Urothelium cell line (cell line): ENCODE measurements around the gene TPPP.
"Not testable (repeated sequence)": the region's sequence is repeated elsewhere in the genome, so short reads cannot be mapped to it uniquely, and the experiment has no call there.

Experiments used
- DNase-seq: peaks from one replicate; pipeline ENCODE4 v3.0.0; 2011; ENCODE audit warnings: low spot score, mixed read lengths
- FAIRE-seq: peaks from 2 replicates; lab custom pipeline; 2011; peaks lifted over from hg19 to GRCh38; lab: Jason Lieb, UNC

The TPPP gene

DNA sequence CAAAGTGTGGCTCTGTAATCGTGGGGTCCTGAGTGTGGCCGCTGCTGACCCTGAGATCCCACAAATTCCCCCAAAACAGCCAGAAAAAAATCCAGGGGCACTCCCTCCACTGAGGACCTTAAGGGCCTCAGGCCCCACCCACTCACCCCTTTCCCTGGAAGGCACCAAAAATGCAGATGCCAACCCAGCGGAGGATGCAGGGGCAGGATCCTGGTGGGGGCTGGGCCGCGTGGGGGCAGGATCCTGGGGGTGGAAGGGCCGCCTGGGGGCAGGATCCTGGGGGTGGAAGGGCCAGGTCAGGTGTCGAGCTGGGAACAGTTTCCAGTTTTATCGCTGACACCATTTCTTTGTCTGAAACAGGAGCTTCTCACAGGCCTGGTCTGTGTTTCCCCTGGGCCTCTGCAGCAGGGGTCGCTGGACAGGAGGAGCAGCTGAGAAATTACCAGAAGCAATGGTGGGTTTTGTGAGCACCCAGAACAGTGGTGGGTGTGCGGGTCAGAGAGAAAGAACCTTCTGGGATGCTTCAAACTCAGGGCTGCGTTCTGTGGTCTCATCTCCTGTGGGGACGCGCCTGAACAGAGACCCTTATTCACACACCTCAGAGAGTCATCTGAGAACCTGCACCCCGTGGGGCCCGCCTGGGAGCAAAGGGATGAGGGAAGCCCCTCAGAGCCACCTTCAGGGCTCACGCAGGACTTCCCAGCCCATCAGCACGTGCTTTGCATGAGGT is 13.8 kb downstream of the TPPP start:
- peak; percentile 62 for FAIRE-seq
- DNase-seq, result not testable (repeated sequence)

GRCh38 chr5:678521-678920 is 14.6 kb downstream of the TPPP start:
- peak; percentile 52 for FAIRE-seq
- not testable (repeated sequence) for DNase-seq

GRCh38 chr5:677131-678101 is 15.7 kb downstream of the TPPP start:
- DNase-seq (no peak), FAIRE-seq (no peak)

- FAIRE-seq (peak; percentile 97), DNase-seq (no peak)
Measured at GRCh38 chr5:676699-677076, 16.5 kb downstream of the TPPP start.

DNA sequence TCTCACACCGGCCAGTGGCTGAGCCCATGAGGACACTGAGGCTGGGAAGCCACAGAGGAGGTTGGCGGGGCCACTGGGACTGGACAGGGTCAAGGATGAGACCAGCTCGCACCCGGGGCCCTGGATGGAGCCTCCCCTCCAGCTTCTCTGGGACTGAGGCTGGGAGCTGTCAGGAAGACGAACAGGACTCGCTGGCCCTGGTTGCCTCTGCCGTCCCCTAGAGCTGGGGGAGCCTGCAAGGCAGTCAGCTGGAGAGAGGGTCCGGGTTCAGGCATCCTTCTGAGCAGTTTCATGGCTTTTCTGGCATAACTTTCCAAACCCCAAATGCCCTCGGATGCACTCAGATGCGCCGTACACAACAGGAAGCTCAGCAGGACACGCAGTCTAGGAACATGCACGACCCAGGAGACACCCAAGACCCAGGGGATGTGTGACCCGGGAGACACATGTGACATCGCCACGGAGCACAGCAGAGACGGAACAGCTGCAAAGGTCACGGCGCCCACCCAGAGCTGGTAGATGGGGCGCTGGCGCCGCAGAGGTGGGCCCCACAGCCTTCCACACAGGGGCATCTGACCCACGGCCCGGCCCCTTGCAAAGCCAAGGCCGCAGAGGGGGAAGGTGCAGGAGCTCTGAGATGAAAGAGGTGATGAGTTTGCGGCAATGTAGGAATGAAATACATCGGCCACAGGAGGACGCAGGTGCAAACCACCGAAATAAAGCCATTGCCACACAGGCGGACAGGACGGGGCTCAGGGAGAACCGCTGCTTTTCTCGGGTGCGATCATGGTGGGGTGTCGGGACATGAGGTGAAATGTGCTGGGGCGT is 17.1 kb downstream of the TPPP start:
- DNase-seq (no peak), FAIRE-seq (peak; percentile 17)

DNA sequence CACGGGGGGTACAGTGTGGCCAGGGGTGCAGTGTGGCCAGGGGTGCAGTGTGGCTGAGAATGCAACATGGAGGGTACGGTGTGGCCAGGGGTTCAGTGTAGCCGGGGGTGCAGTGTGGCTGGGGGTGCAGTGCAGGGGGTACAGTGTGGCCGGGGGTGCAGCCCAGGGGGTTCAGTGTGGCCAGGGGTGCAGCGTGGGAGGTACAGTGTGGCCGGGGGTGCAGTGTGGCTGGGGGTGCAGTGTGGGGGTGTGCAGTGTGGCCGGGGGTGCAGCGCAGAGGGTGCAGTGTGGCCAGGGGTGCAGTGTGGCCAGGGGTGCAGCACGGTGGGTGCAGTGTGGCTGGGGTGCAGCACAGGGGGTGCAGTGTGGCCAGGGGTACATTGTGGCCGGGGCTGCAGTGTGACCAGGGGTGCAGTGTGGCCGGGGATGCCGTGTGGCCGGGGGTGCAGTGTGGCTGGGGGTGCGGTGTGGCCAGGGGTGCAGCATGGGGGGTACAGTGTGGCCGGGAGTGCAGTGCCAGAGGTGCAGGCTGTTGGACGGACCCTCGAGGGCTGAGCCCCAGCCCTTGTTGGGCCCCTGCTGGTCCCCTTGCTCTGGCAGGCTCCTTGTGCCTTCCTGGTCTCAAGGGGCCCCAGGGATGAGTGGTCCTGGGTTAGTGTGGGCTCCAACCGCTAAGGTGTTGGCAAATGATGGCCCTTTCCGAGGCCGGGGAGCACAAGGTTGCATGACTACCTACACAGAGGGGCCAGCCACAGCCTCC is 17.9 kb downstream of the TPPP start:
- FAIRE-seq (no peak), DNase-seq (no peak)

GRCh38 chr5:674630-675011 is 18.5 kb downstream of the TPPP start:
- DNase-seq (peak; percentile 45), FAIRE-seq (no peak)

- DNase-seq (no peak), FAIRE-seq (no peak)
Measured at GRCh38 chr5:673831-674629, 19.1 kb downstream of the TPPP start.

DNA sequence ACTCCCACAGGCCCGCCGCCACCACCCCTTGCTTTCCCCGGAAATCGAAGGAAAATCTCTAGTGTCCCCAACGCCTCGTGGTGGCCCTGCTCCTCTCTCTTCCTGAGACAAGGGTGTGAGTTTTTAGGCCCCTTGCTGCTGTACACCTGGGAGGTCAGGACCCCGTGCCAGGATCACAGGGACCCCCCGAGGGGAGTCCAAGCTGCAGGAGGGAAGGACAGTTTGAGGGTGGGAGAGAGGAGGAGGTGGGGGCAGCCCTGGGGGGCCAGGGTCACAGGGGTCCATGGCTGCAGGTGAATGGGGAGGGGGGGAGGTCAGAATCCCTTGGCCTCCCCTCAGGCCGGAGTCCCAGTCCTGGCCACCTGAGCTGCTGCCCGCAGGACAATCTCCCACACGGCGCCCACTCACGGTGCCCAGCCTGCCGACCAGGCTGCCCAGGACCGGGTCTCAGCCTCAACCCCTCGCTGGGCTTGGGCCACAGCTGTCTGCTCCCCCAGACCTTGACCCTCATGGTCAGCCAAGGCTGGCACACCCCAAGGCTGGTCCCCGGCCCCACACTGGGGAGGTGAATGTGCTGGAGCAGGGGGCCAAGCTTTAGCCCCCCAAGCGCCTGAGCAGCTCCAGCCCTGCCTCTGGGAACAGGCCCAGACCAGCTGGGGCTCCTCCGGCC is 19.9 kb downstream of the TPPP start:
- DNase-seq (no peak), FAIRE-seq (no peak)

DNA sequence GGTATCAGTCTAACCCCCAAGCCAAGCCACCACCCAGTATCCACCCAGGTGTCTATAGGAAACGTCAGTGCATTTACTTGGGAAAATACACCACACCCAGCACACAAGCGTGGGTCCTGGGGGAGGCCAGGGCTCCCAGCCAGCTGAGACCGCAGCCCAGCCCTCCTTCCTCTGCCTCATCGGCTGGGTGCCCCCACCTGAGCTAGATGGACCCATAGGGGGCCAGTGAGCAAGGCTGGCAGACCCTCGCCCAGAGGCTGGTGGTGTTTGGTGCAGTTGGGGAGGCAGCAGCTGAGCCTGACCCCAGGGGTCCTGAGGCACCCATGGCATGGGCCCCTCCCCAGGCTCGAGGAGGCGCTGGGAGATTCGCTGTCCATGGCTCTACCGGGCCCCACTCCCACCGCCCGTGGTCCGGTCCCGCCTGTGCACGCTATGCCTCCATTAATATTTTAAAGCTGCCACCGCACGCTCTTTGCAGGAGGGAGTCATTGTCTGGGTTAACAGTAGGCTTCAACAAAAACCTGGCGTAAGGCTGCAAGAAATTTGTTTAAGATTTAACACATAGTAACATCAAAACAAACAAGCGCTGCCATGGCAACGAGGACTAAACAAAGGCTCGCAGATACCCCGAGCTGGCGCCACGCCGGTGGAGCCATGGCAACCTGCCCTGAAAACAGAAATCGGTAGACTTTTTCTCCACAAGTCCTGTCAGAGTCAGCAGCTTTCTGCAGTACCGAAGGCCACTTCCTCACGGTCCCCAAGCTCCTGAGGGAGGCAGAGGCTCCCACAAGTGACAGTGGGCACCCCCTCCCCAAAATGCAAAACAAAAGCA is 20.6 kb downstream of the TPPP start:
- peak; percentile 77 for DNase-seq
- FAIRE-seq, result no peak

- DNase-seq (peak; percentile 79), FAIRE-seq (peak; percentile 77)
Measured at GRCh38 chr5:671459-672328, 21.5 kb downstream of the TPPP start.

GRCh38 chr5:670396-671270 is 22.5 kb downstream of the TPPP start:
- FAIRE-seq (no peak), DNase-seq (no peak)

DNA sequence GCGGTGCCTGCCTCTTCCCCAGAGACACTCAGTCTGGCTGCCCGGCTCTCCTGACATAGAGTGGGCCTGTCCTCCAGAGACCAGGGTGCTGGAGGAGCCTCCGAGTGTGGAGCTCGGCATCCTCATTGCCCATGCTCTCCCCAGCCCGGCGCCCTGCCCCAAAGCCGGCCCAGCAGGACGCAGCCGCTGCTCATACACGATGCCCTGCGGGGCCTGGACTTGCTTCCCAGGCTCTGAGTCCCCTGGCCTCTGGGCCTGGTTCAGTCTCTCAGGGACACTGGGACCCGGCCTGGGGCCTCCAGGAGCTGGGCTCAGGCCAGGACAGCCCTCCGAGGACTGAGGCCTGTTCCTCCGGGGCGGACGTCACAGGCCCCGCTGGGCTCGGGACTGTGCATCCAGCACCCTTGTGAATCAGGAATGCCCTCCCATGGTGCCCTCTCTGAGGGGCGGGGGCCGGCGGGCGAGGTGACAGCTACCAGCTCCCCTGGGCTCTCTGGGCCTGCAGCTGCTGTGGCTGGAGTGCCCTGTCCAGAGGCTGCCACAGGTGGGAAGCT is 23.2 kb downstream of the TPPP start:
- FAIRE-seq (no peak), DNase-seq (no peak)

DNA sequence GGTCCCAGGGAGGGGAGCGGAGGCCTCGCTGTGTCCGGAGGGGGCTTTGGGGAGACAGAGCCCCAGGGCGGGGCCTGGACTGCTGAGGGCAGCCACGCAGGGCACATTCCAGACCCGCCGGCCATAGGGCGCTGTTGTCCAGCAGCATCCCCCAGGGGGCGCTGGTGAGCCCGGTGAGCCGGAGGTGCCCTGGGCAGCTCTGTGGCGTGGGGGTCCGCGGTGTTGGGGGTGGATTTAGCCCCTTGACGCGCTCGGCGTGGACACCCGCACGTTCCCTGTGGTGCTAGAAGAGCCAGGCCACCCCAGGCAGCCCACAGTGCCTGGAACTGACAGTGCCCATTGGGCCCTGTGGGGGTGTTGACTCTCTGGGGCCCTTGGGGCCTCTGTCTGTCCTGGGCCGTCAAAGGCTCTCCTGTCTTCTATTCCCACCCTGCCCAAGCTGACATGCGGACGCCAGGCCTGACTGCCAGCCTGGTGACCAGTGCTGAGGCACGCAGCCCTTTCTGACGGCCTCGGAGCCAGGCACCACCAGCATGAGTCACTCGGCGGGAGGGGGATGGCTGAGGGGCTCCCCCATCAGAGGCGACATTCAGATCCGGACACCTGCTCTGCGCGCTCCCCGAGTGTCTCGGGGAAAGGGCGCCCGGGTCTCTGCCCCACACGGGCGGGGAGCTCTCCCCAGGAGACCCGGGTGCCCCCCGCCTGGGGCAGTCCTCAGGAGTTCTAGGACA is 23.9 kb downstream of the TPPP start:
- peak; percentile 44 for FAIRE-seq
- peak; percentile 67 for DNase-seq

DNA sequence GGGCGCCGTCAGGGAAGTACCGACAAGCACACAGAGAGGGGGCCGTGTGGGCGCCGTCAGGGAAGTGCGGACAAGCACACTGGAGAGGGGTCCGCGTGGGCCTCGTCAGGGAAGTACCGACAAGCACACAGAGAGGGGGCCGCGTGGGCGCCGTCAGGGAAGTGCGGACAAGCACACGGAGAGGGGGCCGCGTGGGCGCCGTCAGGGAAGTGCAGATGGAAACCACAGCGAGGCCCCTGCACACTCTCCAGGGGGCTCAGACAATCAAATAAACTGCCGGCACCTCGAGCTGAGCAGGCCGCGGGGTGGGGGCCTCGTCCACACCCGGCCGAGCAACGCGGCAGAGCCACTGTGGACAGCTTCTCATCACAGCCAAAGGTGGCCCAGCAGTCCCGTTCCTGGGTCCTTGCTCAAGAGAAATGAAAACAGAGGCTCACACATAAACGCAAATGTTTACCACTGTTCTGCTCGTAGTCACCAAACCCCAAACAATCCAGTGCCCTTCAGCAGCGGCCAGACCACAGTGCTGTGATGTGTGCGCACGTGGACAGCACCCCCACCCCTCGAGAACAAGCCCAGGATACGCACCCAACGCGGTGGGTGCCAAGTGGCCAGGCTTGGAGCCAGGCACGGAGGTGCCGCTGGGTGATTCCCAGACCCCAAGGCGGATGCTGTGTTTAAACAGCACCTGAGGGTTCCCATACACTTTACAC is 24.7 kb downstream of the TPPP start:
- FAIRE-seq, result peak; percentile 46
- DNase-seq, result no peak
